Activated naive CD8-positive, alpha-beta T cell (primary cell): ENCODE data around the gene DNAH6.
A peak's percentile ranks its signal among the peaks of the same experiment; 100 is the strongest.

ENCODE experiments used
- H3K27ac Mint-ChIP-seq: one replicate; pipeline ENCODE4 v1.8.0; 2021; ENCODE audit warnings: mixed read lengths
- H3K27me3 Mint-ChIP-seq: one replicate; pipeline ENCODE4 v1.8.0; 2021; ENCODE audit warnings: mixed read lengths
- H3K36me3 Mint-ChIP-seq: one replicate; pipeline ENCODE4 v1.8.0; 2021; ENCODE audit warnings: mixed read lengths
- H3K4me1 Mint-ChIP-seq: one replicate; pipeline ENCODE4 v1.8.0; 2021; ENCODE audit warnings: low read depth, mixed read lengths
- H3K4me3 Mint-ChIP-seq: one replicate; pipeline ENCODE4 v1.8.0; 2021; ENCODE audit warnings: mild to moderate bottlenecking, mixed read lengths
- H3K9me3 Mint-ChIP-seq: one replicate; pipeline ENCODE4 v1.8.0; 2021; ENCODE audit warnings: low read depth, mixed read lengths

The DNAH6 gene

GRCh38 chr2:84631985-84632384 lies 115.7 kb downstream of the DNAH6 start:
- H3K4me1 Mint-ChIP-seq, result peaks cover 44% of the 10 kb centered on the region
- H3K4me3 Mint-ChIP-seq, result no peak overlapping the region

GRCh38 chr2:84636080-84636971 lies 120.0 kb downstream of the DNAH6 start:
- no peak overlapping the region for H3K4me3 Mint-ChIP-seq
- no peaks in the 10 kb centered on the region for H3K27me3 Mint-ChIP-seq
- H3K4me1 Mint-ChIP-seq, result peaks cover 46% of the 10 kb centered on the region
- no peaks in the 10 kb centered on the region for H3K9me3 Mint-ChIP-seq
- H3K36me3 Mint-ChIP-seq, result peaks cover 8% of the 10 kb centered on the region
- no peak overlapping the region for H3K27ac Mint-ChIP-seq

More at GRCh38 chr2:84631985-84632384, 115.7 kb downstream of the DNAH6 start:
- Mint-ChIP-seq H3K9me3 (no peaks in the 10 kb centered on the region), H3K27ac (no peak overlapping the region), H3K36me3 (peaks cover 3% of the 10 kb centered on the region), H3K27me3 (no peaks in the 10 kb centered on the region)

GRCh38 chr2:84639751-84640150 lies 123.5 kb downstream of the DNAH6 start:
- peaks cover 14% of the 10 kb centered on the region for H3K9me3 Mint-ChIP-seq
- H3K36me3 Mint-ChIP-seq, result peaks cover 14% of the 10 kb centered on the region
- no peaks in the 10 kb centered on the region for H3K27me3 Mint-ChIP-seq
- H3K27ac Mint-ChIP-seq, result no peak overlapping the region
- H3K4me1 Mint-ChIP-seq, result peaks cover 21% of the 10 kb centered on the region
- no peak overlapping the region for H3K4me3 Mint-ChIP-seq

GRCh38 chr2:84640411-84640810 lies 124.1 kb downstream of the DNAH6 start:
- no peak overlapping the region for H3K27ac Mint-ChIP-seq
- peaks cover 14% of the 10 kb centered on the region for H3K36me3 Mint-ChIP-seq
- H3K9me3 Mint-ChIP-seq, result peaks cover 14% of the 10 kb centered on the region
- H3K27me3 Mint-ChIP-seq, result no peaks in the 10 kb centered on the region
- peaks cover 20% of the 10 kb centered on the region for H3K4me1 Mint-ChIP-seq
- no peak overlapping the region for H3K4me3 Mint-ChIP-seq

- H3K4me1 Mint-ChIP-seq, result peaks cover 17% of the 10 kb centered on the region
- no peak overlapping the region for H3K4me3 Mint-ChIP-seq
- H3K27ac Mint-ChIP-seq, result no peak overlapping the region
- no peaks in the 10 kb centered on the region for H3K27me3 Mint-ChIP-seq
- H3K9me3 Mint-ChIP-seq, result peaks cover 14% of the 10 kb centered on the region
- H3K36me3 Mint-ChIP-seq, result peaks cover 16% of the 10 kb centered on the region
Observed at GRCh38 chr2:84641021-84641420, 124.7 kb downstream of the DNAH6 start.

- Mint-ChIP-seq H3K4me3 (no peak overlapping the region), H3K36me3 (peaks cover 12% of the 10 kb centered on the region), H3K9me3 (peaks cover 14% of the 10 kb centered on the region), H3K4me1 (peaks cover 35% of the 10 kb centered on the region), H3K27ac (peak overlapping the region; percentile 9), H3K27me3 (no peaks in the 10 kb centered on the region)
Observed at GRCh38 chr2:84643991-84644390, 127.7 kb downstream of the DNAH6 start.

- Mint-ChIP-seq H3K36me3 (peaks cover 8% of the 10 kb centered on the region), H3K9me3 (peaks cover 14% of the 10 kb centered on the region), H3K4me1 (peaks cover 58% of the 10 kb centered on the region), H3K27ac (no peak overlapping the region), H3K4me3 (no peak overlapping the region), H3K27me3 (no peaks in the 10 kb centered on the region)
Observed at GRCh38 chr2:84646514-84646913, 130.2 kb downstream of the DNAH6 start.

GRCh38 chr2:84647267-84647666 lies 131.0 kb downstream of the DNAH6 start:
- H3K27me3 Mint-ChIP-seq, result no peaks in the 10 kb centered on the region
- no peak overlapping the region for H3K27ac Mint-ChIP-seq
- H3K4me3 Mint-ChIP-seq, result no peak overlapping the region
- H3K36me3 Mint-ChIP-seq, result peaks cover 8% of the 10 kb centered on the region
- H3K4me1 Mint-ChIP-seq, result peaks cover 64% of the 10 kb centered on the region
- H3K9me3 Mint-ChIP-seq, result peaks cover 14% of the 10 kb centered on the region

- Mint-ChIP-seq H3K27me3 (no peaks in the 10 kb centered on the region), H3K9me3 (peaks cover 5% of the 10 kb centered on the region), H3K4me3 (peak overlapping the region; percentile 11), H3K27ac (peak overlapping the region; percentile 76), H3K4me1 (peaks cover 81% of the 10 kb centered on the region), H3K36me3 (peaks cover 5% of the 10 kb centered on the region)
Observed at GRCh38 chr2:84649058-84649457, 132.8 kb downstream of the DNAH6 start.

- Mint-ChIP-seq H3K4me3 (peak overlapping the region; percentile 33), H3K9me3 (peaks cover 8% of the 10 kb centered on the region), H3K27ac (peak overlapping the region; percentile 76), H3K4me1 (peaks cover 84% of the 10 kb centered on the region), H3K36me3 (peaks cover 8% of the 10 kb centered on the region), H3K27me3 (no peaks in the 10 kb centered on the region)
Observed at GRCh38 chr2:84649487-84650142, 133.3 kb downstream of the DNAH6 start.

- H3K27me3 Mint-ChIP-seq, result no peaks in the 10 kb centered on the region
- peaks cover 10% of the 10 kb centered on the region for H3K36me3 Mint-ChIP-seq
- peak overlapping the region; percentile 69 for H3K27ac Mint-ChIP-seq
- H3K9me3 Mint-ChIP-seq, result peaks cover 11% of the 10 kb centered on the region
- peak overlapping the region; percentile 18 for H3K4me3 Mint-ChIP-seq
- peaks cover 84% of the 10 kb centered on the region for H3K4me1 Mint-ChIP-seq
Observed at GRCh38 chr2:84652431-84652830, 136.1 kb downstream of the DNAH6 start.

- peaks cover 75% of the 10 kb centered on the region for H3K4me1 Mint-ChIP-seq
- H3K27ac Mint-ChIP-seq, result peak overlapping the region; percentile 84
- peaks cover 11% of the 10 kb centered on the region for H3K9me3 Mint-ChIP-seq
- H3K36me3 Mint-ChIP-seq, result peaks cover 13% of the 10 kb centered on the region
- H3K4me3 Mint-ChIP-seq, result peak overlapping the region; percentile 1
- no peaks in the 10 kb centered on the region for H3K27me3 Mint-ChIP-seq
Observed at GRCh38 chr2:84653302-84653701, 137.0 kb downstream of the DNAH6 start.

- no peaks in the 10 kb centered on the region for H3K27me3 Mint-ChIP-seq
- H3K27ac Mint-ChIP-seq, result peak overlapping the region; percentile 75
- peaks cover 13% of the 10 kb centered on the region for H3K36me3 Mint-ChIP-seq
Observed at GRCh38 chr2:84654414-84654813, 138.1 kb downstream of the DNAH6 start.

GRCh38 chr2:84669122-84669521 lies 152.8 kb downstream of the DNAH6 start:
- Mint-ChIP-seq H3K4me3 (no peak overlapping the region), H3K4me1 (peaks cover 18% of the 10 kb centered on the region), H3K36me3 (peaks cover 4% of the 10 kb centered on the region), H3K9me3 (peaks cover 3% of the 10 kb centered on the region), H3K27ac (no peak overlapping the region), H3K27me3 (no peaks in the 10 kb centered on the region)

More at GRCh38 chr2:84654414-84654813, 138.1 kb downstream of the DNAH6 start:
- H3K4me1 Mint-ChIP-seq, result peaks cover 64% of the 10 kb centered on the region
- H3K4me3 Mint-ChIP-seq, result peak overlapping the region; percentile 6
- peaks cover 11% of the 10 kb centered on the region for H3K9me3 Mint-ChIP-seq

GRCh38 chr2:84674099-84674498 lies 157.8 kb downstream of the DNAH6 start:
- Mint-ChIP-seq H3K27me3 (no peaks in the 10 kb centered on the region), H3K9me3 (no peaks in the 10 kb centered on the region), H3K27ac (no peak overlapping the region), H3K36me3 (no peaks in the 10 kb centered on the region), H3K4me3 (no peak overlapping the region), H3K4me1 (peaks cover 33% of the 10 kb centered on the region)
